HL-60 (cell line): ENCODE data around the gene POU2F3.

ENCODE experiments used
- DNase-seq, 2 experiments: peaks; one replicate each; pipeline ENCODE4 v3.0.0-alpha.2; 2010 to 2020; ENCODE audit warnings: low read depth in 1 of 2, low spot score in 1 of 2
- H3K27ac ChIP-seq: fragments of 250-450 bp; sonication (Bioruptor Pico); replicated peaks from 2 replicates; pipeline ENCODE4 v1.5.1; 2020; ENCODE audit warnings: mild to moderate bottlenecking, moderate library complexity
- H3K27me3 ChIP-seq: fragments of 250-450 bp; sonication (Bioruptor Pico); 2 replicates; pipeline ENCODE4 v1.5.1; 2021; ENCODE audit warnings: mild to moderate bottlenecking, moderate library complexity; ENCODE audit not compliant: insufficient read depth, poor library complexity, severe bottlenecking
- H3K4me3 ChIP-seq: replicated peaks from 2 replicates; pipeline ENCODE4 v1.5.1; 2011; ENCODE audit warnings: mild to moderate bottlenecking, control low read depth, low read length; ENCODE audit not compliant: insufficient read depth
- CTCF ChIP-seq: IDR thresholded peaks from one replicate; pipeline ENCODE4 v1.5.1; 2011; ENCODE audit warnings: low read length, control low read depth, inconsistent platforms; ENCODE audit not compliant: insufficient read depth
- GABPA ChIP-seq: IDR thresholded peaks from 2 replicates; pipeline ENCODE4 v1.6.1; 2012; ENCODE audit warnings: low read depth
- POLR2AphosphoS5 ChIP-seq: IDR thresholded peaks from 2 replicates; pipeline ENCODE4 v1.6.1; 2012; ENCODE audit warnings: low read depth
- SPI1 ChIP-seq: IDR thresholded peaks from 2 replicates; pipeline ENCODE4 v1.6.1; 2012; ENCODE audit warnings: low read depth, mild to moderate bottlenecking, borderline replicate concordance
- TF ChIP-seq, protein P1 (sequence below): IDR thresholded peaks from 2 replicates; pipeline ENCODE4 v1.6.1; 2012; ENCODE audit warnings: low read depth; ENCODE audit not compliant: insufficient replicate concordance

The POU2F3 gene

DNA sequence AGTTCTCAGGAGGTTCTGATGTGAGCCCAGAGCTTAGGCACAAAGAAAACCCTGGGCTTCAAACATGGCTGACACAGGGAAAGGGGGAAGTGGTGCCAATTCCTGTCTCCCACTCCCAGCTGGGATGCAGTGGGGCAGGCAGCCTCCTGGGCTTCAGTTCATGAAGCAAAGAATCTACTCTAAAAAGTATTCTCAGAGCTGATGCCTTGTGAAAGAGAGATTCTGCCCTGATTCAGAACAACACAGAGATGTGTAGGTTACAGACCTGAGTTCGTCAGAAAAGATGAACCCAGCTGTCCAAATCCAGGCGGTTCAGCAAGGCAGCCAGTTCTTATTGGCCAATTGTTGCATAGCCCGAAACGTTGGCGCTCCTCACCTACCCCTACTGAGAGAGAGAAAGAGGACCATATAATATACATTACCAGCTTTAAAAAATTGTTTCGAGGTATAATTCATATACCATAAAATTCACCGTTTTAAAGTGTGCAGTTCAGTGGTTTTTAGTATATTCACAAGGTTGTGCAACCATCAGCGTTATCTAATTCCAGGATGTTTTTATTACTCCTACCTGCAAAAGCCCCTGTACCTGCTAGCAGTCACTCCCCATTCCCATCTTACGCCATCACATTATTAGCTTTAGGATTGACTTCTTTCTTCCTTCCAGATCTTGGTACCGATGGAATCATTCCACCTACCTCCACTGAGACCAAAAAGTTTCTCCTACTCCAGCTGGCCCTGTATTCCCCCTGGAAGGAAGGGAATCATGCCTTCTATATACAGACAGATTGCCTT is 77.9 kb downstream of the POU2F3 start:
- TF ChIP-seq SPI1 (no peak), POLR2AphosphoS5 (no peak), GABPA (no peak), CTCF (no peak)
- TF ChIP-seq, protein P1, sequence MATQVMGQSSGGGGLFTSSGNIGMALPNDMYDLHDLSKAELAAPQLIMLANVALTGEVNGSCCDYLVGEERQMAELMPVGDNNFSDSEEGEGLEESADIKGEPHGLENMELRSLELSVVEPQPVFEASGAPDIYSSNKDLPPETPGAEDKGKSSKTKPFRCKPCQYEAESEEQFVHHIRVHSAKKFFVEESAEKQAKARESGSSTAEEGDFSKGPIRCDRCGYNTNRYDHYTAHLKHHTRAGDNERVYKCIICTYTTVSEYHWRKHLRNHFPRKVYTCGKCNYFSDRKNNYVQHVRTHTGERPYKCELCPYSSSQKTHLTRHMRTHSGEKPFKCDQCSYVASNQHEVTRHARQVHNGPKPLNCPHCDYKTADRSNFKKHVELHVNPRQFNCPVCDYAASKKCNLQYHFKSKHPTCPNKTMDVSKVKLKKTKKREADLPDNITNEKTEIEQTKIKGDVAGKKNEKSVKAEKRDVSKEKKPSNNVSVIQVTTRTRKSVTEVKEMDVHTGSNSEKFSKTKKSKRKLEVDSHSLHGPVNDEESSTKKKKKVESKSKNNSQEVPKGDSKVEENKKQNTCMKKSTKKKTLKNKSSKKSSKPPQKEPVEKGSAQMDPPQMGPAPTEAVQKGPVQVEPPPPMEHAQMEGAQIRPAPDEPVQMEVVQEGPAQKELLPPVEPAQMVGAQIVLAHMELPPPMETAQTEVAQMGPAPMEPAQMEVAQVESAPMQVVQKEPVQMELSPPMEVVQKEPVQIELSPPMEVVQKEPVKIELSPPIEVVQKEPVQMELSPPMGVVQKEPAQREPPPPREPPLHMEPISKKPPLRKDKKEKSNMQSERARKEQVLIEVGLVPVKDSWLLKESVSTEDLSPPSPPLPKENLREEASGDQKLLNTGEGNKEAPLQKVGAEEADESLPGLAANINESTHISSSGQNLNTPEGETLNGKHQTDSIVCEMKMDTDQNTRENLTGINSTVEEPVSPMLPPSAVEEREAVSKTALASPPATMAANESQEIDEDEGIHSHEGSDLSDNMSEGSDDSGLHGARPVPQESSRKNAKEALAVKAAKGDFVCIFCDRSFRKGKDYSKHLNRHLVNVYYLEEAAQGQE: no peak
- no peak for DNase-seq
- H3K4me3 ChIP-seq: no peak overlapping the region
- peaks cover 17% of the 10 kb centered on the region for H3K27me3 ChIP-seq
- H3K27ac ChIP-seq: no peak overlapping the region

- no peak for TF ChIP-seq POLR2AphosphoS5
- no peak for TF ChIP-seq SPI1
- no peak for TF ChIP-seq GABPA
- no peak for TF ChIP-seq CTCF
- TF ChIP-seq, protein P1: no peak
- peaks cover 22% of the 10 kb centered on the region for H3K27me3 ChIP-seq
- no peak for DNase-seq
- H3K4me3 ChIP-seq: no peak overlapping the region
- H3K27ac ChIP-seq: no peak overlapping the region
Measured at GRCh38 chr11:120318906-120319305, 79.0 kb downstream of the POU2F3 start.

- TF ChIP-seq, protein P1: no peak
- no peak for TF ChIP-seq POLR2AphosphoS5
- no peak for TF ChIP-seq SPI1
- no peak for TF ChIP-seq GABPA
- no peak for TF ChIP-seq CTCF
- H3K27ac ChIP-seq: no peak within 1 kb of the TSS
- DNase-seq: no peak
Measured at GRCh38 chr11:120324932-120325810, 85.2 kb downstream of the POU2F3 start, which contains the start of gene TLCD5. Gene TLCD5, plus strand, starts transcription at chr11:120325299. Its CDS starts 2,143 bp downstream, at chr11:120327442.

More at GRCh38 chr11:120324932-120325810, 85.2 kb downstream of the POU2F3 start, which contains the start of gene TLCD5:
- Histone ChIP-seq H3K4me3 (no peak within 1 kb of the TSS), H3K27me3 (peaks cover 42% of the 10 kb centered on the region)
